HUES6 (cell line): ENCODE results near the gene PCBP1.
"Not testable (repeated sequence)": the region's sequence is repeated elsewhere in the genome, so short reads cannot be mapped to it uniquely, and the experiment has no call there.

Experiments
- H3K27ac ChIP-seq: 2 replicates; pipeline ENCODE4 v1.7.0; 2013; ENCODE audit warnings: low read depth, mild to moderate bottlenecking, low read length, inconsistent platforms
- H3K27me3 ChIP-seq: 2 replicates; pipeline ENCODE4 v1.6.1; 2013; ENCODE audit warnings: low read length; ENCODE audit not compliant: control insufficient read depth, insufficient read depth
- H3K36me3 ChIP-seq: 2 replicates; pipeline ENCODE4 v1.6.1; 2013; ENCODE audit warnings: low read length; ENCODE audit not compliant: control insufficient read depth, insufficient read depth
- H3K4me1 ChIP-seq: 2 replicates; pipeline ENCODE4 v1.6.1; 2013; ENCODE audit warnings: low read length; ENCODE audit not compliant: control insufficient read depth, insufficient read depth
- H3K4me3 ChIP-seq: 2 replicates; pipeline ENCODE4 v1.5.1; 2013; ENCODE audit warnings: low read depth, low read length
- H3K9ac ChIP-seq: one replicate; pipeline ENCODE4 v1.6.1; 2013; ENCODE audit warnings: mild to moderate bottlenecking, low read length
- H3K9me3 ChIP-seq: 2 replicates; pipeline ENCODE4 v1.6.1; 2013; ENCODE audit warnings: low read depth, low read length; ENCODE audit not compliant: control insufficient read depth, insufficient read depth

Gene PCBP1

GRCh38 chr2:70132244-70133126, 45.2 kb downstream of the PCBP1 start:
- no peaks in the 10 kb centered on the region for H3K36me3 ChIP-seq
- no peaks in the 10 kb centered on the region for H3K9me3 ChIP-seq
- no peaks in the 10 kb centered on the region for H3K27me3 ChIP-seq
- H3K9ac ChIP-seq, result peak overlapping the region; percentile 10
- H3K4me3 ChIP-seq, result no peak overlapping the region
- H3K4me1 ChIP-seq, result peaks cover 23% of the 10 kb centered on the region
- peak overlapping the region; percentile 30 for H3K27ac ChIP-seq

GRCh38 chr2:70133127-70133452, 45.8 kb downstream of the PCBP1 start:
- no peak overlapping the region for H3K27ac ChIP-seq
- no peak overlapping the region for H3K9ac ChIP-seq
- H3K4me1 ChIP-seq, result peaks cover 19% of the 10 kb centered on the region
- H3K36me3 ChIP-seq, result no peaks in the 10 kb centered on the region
- H3K4me3 ChIP-seq, result no peak overlapping the region
- no peaks in the 10 kb centered on the region for H3K9me3 ChIP-seq
- H3K27me3 ChIP-seq, result no peaks in the 10 kb centered on the region

GRCh38 chr2:70133491-70134322, 46.4 kb downstream of the PCBP1 start:
- no peak overlapping the region for H3K27ac ChIP-seq
- H3K9ac ChIP-seq, result no peak overlapping the region
- H3K36me3 ChIP-seq, result no peaks in the 10 kb centered on the region
- H3K27me3 ChIP-seq, result no peaks in the 10 kb centered on the region
- no peak overlapping the region for H3K4me3 ChIP-seq
- H3K4me1 ChIP-seq, result peaks cover 18% of the 10 kb centered on the region
- H3K9me3 ChIP-seq, result no peaks in the 10 kb centered on the region

- peaks cover 18% of the 10 kb centered on the region for H3K4me1 ChIP-seq
- not testable (repeated sequence) for H3K27me3 ChIP-seq, H3K9ac ChIP-seq, H3K9me3 ChIP-seq, H3K36me3 ChIP-seq, H3K4me3 ChIP-seq, H3K27ac ChIP-seq
These were observed 47.2 kb downstream of the PCBP1 start for GRCh38 chr2:70134323-70134983.
